HL-60 (cell line): ENCODE results near the gene KIZ.

Source experiments
- CTCF ChIP-seq: IDR thresholded peaks from one replicate; pipeline ENCODE4 v1.5.1; 2011; ENCODE audit warnings: low read length, control low read depth, inconsistent platforms; ENCODE audit not compliant: insufficient read depth
- GABPA ChIP-seq: IDR thresholded peaks from 2 replicates; pipeline ENCODE4 v1.6.1; 2012; ENCODE audit warnings: low read depth
- POLR2AphosphoS5 ChIP-seq: IDR thresholded peaks from 2 replicates; pipeline ENCODE4 v1.6.1; 2012; ENCODE audit warnings: low read depth

DNA sequence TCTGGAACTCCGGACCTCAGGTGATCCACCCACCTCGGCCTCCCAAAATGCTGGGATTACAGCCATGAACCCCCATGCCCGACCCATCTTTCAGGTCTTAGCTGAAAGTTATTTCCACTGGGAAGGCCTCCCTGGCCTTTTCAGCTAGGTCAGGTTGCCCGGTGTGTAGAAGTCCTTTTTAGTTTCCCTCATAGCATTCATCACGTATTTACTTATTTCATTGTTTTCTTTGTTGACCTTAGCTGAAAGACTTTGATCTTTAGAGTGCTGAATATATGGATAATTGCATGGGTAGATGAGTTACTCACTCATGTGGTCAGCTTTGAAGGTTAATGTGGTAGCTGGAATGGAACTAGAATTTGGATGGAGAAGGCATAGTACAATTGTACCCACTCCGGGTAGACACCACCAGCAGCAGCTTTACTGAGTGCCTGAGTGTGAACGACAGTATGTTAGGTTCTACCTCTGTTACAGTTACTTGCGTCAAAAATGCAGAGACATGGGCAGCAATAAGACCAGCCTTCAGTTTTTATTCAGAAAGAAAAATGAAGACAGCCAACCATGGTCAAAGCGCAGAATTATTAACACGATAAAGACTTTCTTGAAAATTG lies 9.1 kb downstream of the KIZ start:
- TF ChIP-seq CTCF = no peak
- TF ChIP-seq POLR2AphosphoS5 = no peak
- TF ChIP-seq GABPA = no peak
